NCI-H524 (cell line): ENCODE results near the gene STAMBP.
"Not testable (repeated sequence)": the region's sequence is repeated elsewhere in the genome, so short reads cannot be mapped to it uniquely, and the experiment has no call there.

Experiments
- DNase-seq, 2 experiments: peaks; one replicate each; lab custom pipeline; 2025; lab: John Stamatoyannopoulos, UW

Gene STAMBP

GRCh38 chr2:73837847-73838585, 9.3 kb downstream of the STAMBP start:
- DNase-seq = peak; percentile 47 to 62

- no peak for DNase-seq
These were observed 10.3 kb downstream of the STAMBP start for GRCh38 chr2:73838889-73839534.

GRCh38 chr2:73839653-73840411, 11.1 kb downstream of the STAMBP start:
- DNase-seq = no peak

- no peak for DNase-seq
These were observed 13.4 kb downstream of the STAMBP start for GRCh38 chr2:73841912-73842738.

- no peak for DNase-seq
These were observed 13.9 kb downstream of the STAMBP start for GRCh38 chr2:73842739-73843019.

GRCh38 chr2:73844087-73844486, 15.3 kb downstream of the STAMBP start:
- DNase-seq = no peak

GRCh38 chr2:73850009-73850408, 21.2 kb downstream of the STAMBP start:
- DNase-seq = peak in 1 of 2 experiments; percentile 11

GRCh38 chr2:73851274-73851673, 22.5 kb downstream of the STAMBP start:
- DNase-seq = peak; percentile 2 to 31

GRCh38 chr2:73852020-73852419, 23.3 kb downstream of the STAMBP start:
- no peak for DNase-seq

GRCh38 chr2:73855526-73855925, 26.8 kb downstream of the STAMBP start:
- no peak for DNase-seq

- no peak for DNase-seq
These were observed 27.5 kb downstream of the STAMBP start for GRCh38 chr2:73856214-73856613.

- DNase-seq = no peak
These were observed 31.2 kb downstream of the STAMBP start for GRCh38 chr2:73859721-73860586.

GRCh38 chr2:73862987-73863386, 34.2 kb downstream of the STAMBP start:
- DNase-seq = no peak

GRCh38 chr2:73868204-73868978, 39.6 kb downstream of the STAMBP start:
- no peak for DNase-seq

GRCh38 chr2:73870084-73870483, 41.3 kb downstream of the STAMBP start:
- no peak for DNase-seq

GRCh38 chr2:73877071-73877802, 48.5 kb downstream of the STAMBP start:
- no peak for DNase-seq

- not testable (repeated sequence) for DNase-seq
These were observed 49.2 kb downstream of the STAMBP start for GRCh38 chr2:73877984-73878383.

GRCh38 chr2:73885406-73885805, 56.6 kb downstream of the STAMBP start:
- DNase-seq = no peak

GRCh38 chr2:73886357-73886756, 57.6 kb downstream of the STAMBP start:
- no peak for DNase-seq
